Natural killer cell (primary cell): ENCODE measurements around the gene CCR5AS. TPM values are rescaled to one million over a fixed set of nuclear protein-coding genes. Genes with fewer than 3 reads are reported as not detected.

Source experiments
- ATAC-seq, 3 donors: fragments of 150-1000 bp in 2 of 3; fragments of 200-7000 bp in 1 of 3; cut with Tn5 transposase; 1 replicate in 1 of 3; 2 replicates in 2 of 3; pipeline ENCODE4 v1.10.0; 2021; ENCODE audit warnings: mild to moderate bottlenecking in 2 of 3, moderate library complexity in 2 of 3
- DNase-seq, 2 donors: peaks; one replicate each; pipeline versions ENCODE4 v3.0.0 to v3.0.0-alpha.2; 2013 to 2021; ENCODE audit warnings: mixed read lengths in 1 of 2
- H3K27ac ChIP-seq: one replicate; pipeline ENCODE4 v1.5.1; 2013; ENCODE audit warnings: mild to moderate bottlenecking, low read length
- H3K27me3 ChIP-seq: one replicate; pipeline ENCODE4 v1.6.1; 2013; ENCODE audit warnings: low read length; ENCODE audit not compliant: control insufficient read depth, insufficient read depth
- H3K36me3 ChIP-seq: one replicate; pipeline ENCODE4 v1.6.1; 2013; ENCODE audit warnings: low read length; ENCODE audit not compliant: control insufficient read depth, insufficient read depth
- H3K4me1 ChIP-seq: one replicate; pipeline ENCODE4 v1.6.1; 2013; ENCODE audit warnings: low read length; ENCODE audit not compliant: control insufficient read depth, insufficient read depth
- H3K4me3 ChIP-seq: one replicate; pipeline ENCODE4 v1.5.1; 2013; ENCODE audit warnings: low read length
- H3K9me3 ChIP-seq: one replicate; pipeline ENCODE4 v1.6.1; 2013; ENCODE audit warnings: low read length; ENCODE audit not compliant: control insufficient read depth, insufficient read depth
- H3K27ac Mint-ChIP-seq, 2 donors: one replicate each; pipeline ENCODE4 v1.8.0; 2022; ENCODE audit warnings: mild to moderate bottlenecking in 2 of 2, mixed read lengths in 2 of 2, moderate library complexity in 1 of 2
- H3K27me3 Mint-ChIP-seq, 2 donors: one replicate each; pipeline ENCODE4 v1.8.0; 2022; ENCODE audit warnings: low read depth in 2 of 2, mixed read lengths in 2 of 2
- H3K36me3 Mint-ChIP-seq: one replicate; pipeline ENCODE4 v1.8.0; 2022; ENCODE audit warnings: mixed read lengths
- H3K4me1 Mint-ChIP-seq, 2 donors: one replicate each; pipeline ENCODE4 v1.8.0; 2022; ENCODE audit warnings: mixed read lengths in 2 of 2
- H3K4me3 Mint-ChIP-seq: one replicate; pipeline ENCODE4 v1.8.0; 2022; ENCODE audit warnings: mild to moderate bottlenecking, moderate library complexity, mixed read lengths
- H3K9me3 Mint-ChIP-seq, 2 donors: one replicate each; pipeline ENCODE4 v1.8.0; 2022; ENCODE audit warnings: mixed read lengths in 2 of 2
- CTCF ChIP-seq: fragments of 200-600 bp; IDR thresholded peaks from one replicate; pipeline ENCODE4 v1.8.0; 2022; ENCODE audit warnings: antibody characterized with exemption
- whole genome bisulfite sequencing: methylation state at CpG from one replicate; pipeline ENCODE4 v1.1.7; 2013; ENCODE audit warnings: missing lambda C conversion rate; ENCODE audit not compliant: insufficient coverage; 5-methylcytosine and 5-hydroxymethylcytosine counted together
- intact Hi-C: fragments of 100-400 bp; cut with micrococcal nuclease; formaldehyde crosslinking; loops from one replicate; pipeline ENCODE4 v1.14.2; 2022
- total RNA-seq, 4 donors: library from RNA; stranded (reverse); fragments of 120-200 nt in 1 of 4; gene quantifications; one replicate each; pipeline versions ENCODE4 v1.2.3 to v1.2.4, GENCODE V29; 2013 to 2022

Gene CCR5AS

GRCh38 chr3:46318207-46318927 lies 88.5 kb downstream of the CCR5AS start:
- Mint-ChIP-seq H3K27me3 (peaks cover 0 to 9% of the 10 kb centered on the region in 2 donors), H3K36me3 (no peaks in the 10 kb centered on the region), H3K4me1 (no peaks in the 10 kb centered on the region), H3K4me3 (no peak overlapping the region), H3K27ac (no peak overlapping the region), H3K9me3 (no peaks in the 10 kb centered on the region)
- no peak for TF ChIP-seq CTCF
- no peak for ATAC-seq
- H3K27me3 ChIP-seq, result no peaks in the 10 kb centered on the region
- H3K4me3 ChIP-seq, result no peak overlapping the region
- no peak for DNase-seq
- peaks cover 12% of the 10 kb centered on the region for H3K4me1 ChIP-seq
- H3K9me3 ChIP-seq, result no peaks in the 10 kb centered on the region
- H3K36me3 ChIP-seq, result no peaks in the 10 kb centered on the region
- no peak overlapping the region for H3K27ac ChIP-seq
- WGBS, result 93% methylated on average over 3 of the region's 3 CpGs
- intact Hi-C loops, result no loop called here

DNA sequence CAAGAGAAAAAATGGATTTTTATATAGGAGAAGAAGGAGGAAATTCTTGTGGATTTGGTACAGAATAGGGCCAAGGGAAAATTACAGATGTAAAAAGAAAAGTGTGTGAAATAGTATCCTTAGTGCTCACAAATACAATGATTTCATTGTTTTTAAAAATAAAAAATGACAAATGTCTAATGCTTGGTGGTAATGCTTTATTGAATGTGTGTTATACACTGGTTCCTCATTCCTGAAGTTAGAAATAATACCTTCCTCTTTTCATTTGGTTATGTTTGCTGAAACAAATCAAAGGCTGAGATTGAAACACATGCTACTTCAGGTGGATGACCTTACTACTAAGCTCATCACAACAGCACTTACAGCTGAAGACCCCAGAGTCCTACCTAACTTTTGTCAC lies 90.7 kb downstream of the CCR5AS start:
- Mint-ChIP-seq H3K27ac (no peak overlapping the region), H3K4me1 (no peaks in the 10 kb centered on the region), H3K9me3 (no peaks in the 10 kb centered on the region), H3K27me3 (peaks cover 0 to 6% of the 10 kb centered on the region in 2 donors), H3K36me3 (no peaks in the 10 kb centered on the region), H3K4me3 (no peak overlapping the region)
- TF ChIP-seq CTCF, result no peak
- intact Hi-C loops, result no loop called here
- Histone ChIP-seq H3K27ac (no peak overlapping the region), H3K36me3 (no peaks in the 10 kb centered on the region), H3K4me1 (peaks cover 7% of the 10 kb centered on the region), H3K27me3 (no peaks in the 10 kb centered on the region), H3K9me3 (no peaks in the 10 kb centered on the region), H3K4me3 (no peak overlapping the region)
- ATAC-seq, result no peak
- DNase-seq, result no peak

GRCh38 chr3:46314517-46314916 lies 92.3 kb downstream of the CCR5AS start:
- no peak overlapping the region for H3K4me3 ChIP-seq
- Mint-ChIP-seq H3K36me3 (no peaks in the 10 kb centered on the region), H3K4me3 (no peak overlapping the region), H3K27ac (no peak overlapping the region), H3K9me3 (no peaks in the 10 kb centered on the region), H3K4me1 (no peaks in the 10 kb centered on the region), H3K27me3 (no peaks in the 10 kb centered on the region)
- H3K4me1 ChIP-seq, result peaks cover 4% of the 10 kb centered on the region
- no peak for TF ChIP-seq CTCF
- ATAC-seq (peak in 1 of 3 donors; percentile 35), DNase-seq (no peak)
- H3K36me3 ChIP-seq, result no peaks in the 10 kb centered on the region
- H3K27me3 ChIP-seq, result no peaks in the 10 kb centered on the region
- H3K27ac ChIP-seq, result no peak overlapping the region
- no peaks in the 10 kb centered on the region for H3K9me3 ChIP-seq
- intact Hi-C loops, result loop anchor here (5.0 kb wide), 1 partner anchor 38 kb away; the partner anchor contains the start of gene CCR2

Other genes starting within 250 kb of the CCR5AS start
- gene CCR1, start 198.8 kb downstream of the CCR5AS start, total RNA-seq, result 10 to 100 TPM in 1 of 3 donors, 1 to 10 TPM in 2; 2.1 to 26.0 (median 3.8) TPM
- 10 to 100 TPM in 1 of 3 donors, 1 to 10 TPM in 1, not detected in 1; 1.5 to 36.7 TPM for gene CCR3, start 164.6 kb downstream of the CCR5AS start, total RNA-seq
- gene CCR2, start 53.0 kb downstream of the CCR5AS start, total RNA-seq, result 1 to 10 TPM in 2 of 3 donors, under 1 TPM in 1; 0.21 to 9.8 (median 1.7) TPM
- gene CCR5, start 36.1 kb downstream of the CCR5AS start, total RNA-seq, result 1 to 10 TPM in 2 of 3 donors, under 1 TPM in 1; 0.59 to 7.6 (median 1.0) TPM
- 1 to 10 TPM; 3.0 to 4.6 (median 3.8) TPM for gene CCRL2, start 193 bp upstream of the CCR5AS start, total RNA-seq
- gene LTF, start 57.8 kb upstream of the CCR5AS start, total RNA-seq, result 1 to 10 TPM in 2 of 3 donors, not detected in 1; 1.0 to 1.1 TPM
- gene RTP3, start 90.9 kb upstream of the CCR5AS start, total RNA-seq, result not detected
- gene LRRC2, start 159.2 kb upstream of the CCR5AS start, total RNA-seq, result under 1 TPM in 1 of 3 donors, not detected in 2; 0.18 TPM
- not detected for gene FAM240A, start 205.5 kb upstream of the CCR5AS start, total RNA-seq